Epithelial cell of proximal tubule (primary cell): Measurements from ENCODE around the gene LRRC36. TPM values are rescaled to one million over a fixed set of nuclear protein-coding genes. Genes with fewer than 3 reads are reported as not detected.

Experiments
- DNase-seq: peaks from one replicate; pipeline ENCODE4 v3.0.0-alpha.2; 2011; ENCODE audit warnings: low read depth
- H3K4me3 ChIP-seq: 2 replicates; pipeline ENCODE4 v1.5.1; 2011; ENCODE audit warnings: low read depth, mild to moderate bottlenecking, low read length
- total RNA-seq: library from RNA; depleted of rRNA; stranded (reverse); fragments of >200 nt; gene quantifications from 2 replicates; pipeline ENCODE4 v1.2.3, GENCODE V29; 2015
- TF ChIP-seq, protein P1 (sequence below): conservative IDR thresholded peaks from 2 replicates; pipeline ENCODE4 v1.5.1; 2012; ENCODE audit warnings: low read depth, mild to moderate bottlenecking, low read length

The LRRC36 gene
- total RNA-seq, 1 donor from 2014 or later, result 0.52 TPM

GRCh38 chr16:67384778-67385510, 58.3 kb downstream of the LRRC36 start:
- DNase-seq, result no peak
- TF ChIP-seq, protein P1, sequence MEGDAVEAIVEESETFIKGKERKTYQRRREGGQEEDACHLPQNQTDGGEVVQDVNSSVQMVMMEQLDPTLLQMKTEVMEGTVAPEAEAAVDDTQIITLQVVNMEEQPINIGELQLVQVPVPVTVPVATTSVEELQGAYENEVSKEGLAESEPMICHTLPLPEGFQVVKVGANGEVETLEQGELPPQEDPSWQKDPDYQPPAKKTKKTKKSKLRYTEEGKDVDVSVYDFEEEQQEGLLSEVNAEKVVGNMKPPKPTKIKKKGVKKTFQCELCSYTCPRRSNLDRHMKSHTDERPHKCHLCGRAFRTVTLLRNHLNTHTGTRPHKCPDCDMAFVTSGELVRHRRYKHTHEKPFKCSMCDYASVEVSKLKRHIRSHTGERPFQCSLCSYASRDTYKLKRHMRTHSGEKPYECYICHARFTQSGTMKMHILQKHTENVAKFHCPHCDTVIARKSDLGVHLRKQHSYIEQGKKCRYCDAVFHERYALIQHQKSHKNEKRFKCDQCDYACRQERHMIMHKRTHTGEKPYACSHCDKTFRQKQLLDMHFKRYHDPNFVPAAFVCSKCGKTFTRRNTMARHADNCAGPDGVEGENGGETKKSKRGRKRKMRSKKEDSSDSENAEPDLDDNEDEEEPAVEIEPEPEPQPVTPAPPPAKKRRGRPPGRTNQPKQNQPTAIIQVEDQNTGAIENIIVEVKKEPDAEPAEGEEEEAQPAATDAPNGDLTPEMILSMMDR, result no peak
- H3K4me3 ChIP-seq, result no peak overlapping the region

- TF ChIP-seq, protein P1, result no peak
- DNase-seq, result no peak
- H3K4me3 ChIP-seq, result no peak overlapping the region
These were observed 60.3 kb downstream of the LRRC36 start for GRCh38 chr16:67386861-67387455.

DNA sequence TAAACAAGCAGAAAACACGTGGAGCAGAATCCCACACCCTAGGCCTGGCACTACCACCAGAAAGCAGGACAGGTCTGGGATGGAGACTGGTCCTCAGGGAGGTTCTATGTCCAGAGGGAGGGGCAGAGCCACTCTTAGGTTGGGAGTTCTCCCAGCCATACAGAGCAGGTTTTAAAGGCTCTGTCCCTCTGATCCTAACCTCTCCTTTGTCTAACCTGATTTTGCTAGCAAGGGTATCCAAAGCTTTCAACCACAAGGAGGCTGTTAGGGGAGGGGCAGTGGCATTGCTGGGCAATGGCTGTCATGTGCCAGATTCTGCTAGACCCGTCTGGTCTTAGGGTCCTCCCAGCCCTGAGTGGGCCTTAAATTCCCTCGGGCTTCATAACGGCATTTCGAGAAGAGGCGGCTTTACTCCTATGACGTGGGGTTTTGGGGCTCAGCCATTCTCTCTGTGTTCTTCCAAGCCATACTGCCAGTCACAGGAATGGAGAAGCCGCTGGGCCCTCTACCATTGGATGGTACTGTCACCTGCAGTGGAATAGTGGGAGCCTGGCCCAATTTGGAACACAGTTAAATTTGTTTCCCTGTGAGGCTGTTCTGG, 61.0 kb downstream of the LRRC36 start:
- no peak overlapping the region for H3K4me3 ChIP-seq
- no peak for DNase-seq
- TF ChIP-seq, protein P1, result no peak

DNA sequence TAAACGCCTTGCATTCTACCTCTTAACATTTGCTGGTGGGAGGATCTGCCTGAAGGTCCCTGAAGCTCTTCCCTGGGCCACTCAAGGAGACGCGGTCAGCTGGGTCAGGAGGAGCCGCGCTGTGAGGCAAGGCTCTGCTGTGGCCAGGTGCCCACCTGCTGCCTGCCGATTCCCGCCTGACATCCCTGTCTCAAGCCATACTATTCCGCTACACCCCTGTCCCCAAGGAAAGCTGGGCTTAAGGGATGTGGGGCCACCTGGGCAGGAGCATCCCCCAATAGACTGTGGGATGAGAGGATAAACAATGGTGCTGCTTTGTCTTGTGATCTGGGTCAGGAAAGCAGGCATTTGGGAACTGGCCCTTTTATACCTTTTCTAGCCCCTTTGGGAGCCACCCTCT, 61.6 kb downstream of the LRRC36 start:
- DNase-seq, result no peak
- TF ChIP-seq, protein P1, result no peak
- H3K4me3 ChIP-seq, result no peak overlapping the region

- TF ChIP-seq, protein P1, result no peak
- DNase-seq, result no peak
These were observed 62.0 kb downstream of the LRRC36 start for GRCh38 chr16:67388591-67388990.

DNA sequence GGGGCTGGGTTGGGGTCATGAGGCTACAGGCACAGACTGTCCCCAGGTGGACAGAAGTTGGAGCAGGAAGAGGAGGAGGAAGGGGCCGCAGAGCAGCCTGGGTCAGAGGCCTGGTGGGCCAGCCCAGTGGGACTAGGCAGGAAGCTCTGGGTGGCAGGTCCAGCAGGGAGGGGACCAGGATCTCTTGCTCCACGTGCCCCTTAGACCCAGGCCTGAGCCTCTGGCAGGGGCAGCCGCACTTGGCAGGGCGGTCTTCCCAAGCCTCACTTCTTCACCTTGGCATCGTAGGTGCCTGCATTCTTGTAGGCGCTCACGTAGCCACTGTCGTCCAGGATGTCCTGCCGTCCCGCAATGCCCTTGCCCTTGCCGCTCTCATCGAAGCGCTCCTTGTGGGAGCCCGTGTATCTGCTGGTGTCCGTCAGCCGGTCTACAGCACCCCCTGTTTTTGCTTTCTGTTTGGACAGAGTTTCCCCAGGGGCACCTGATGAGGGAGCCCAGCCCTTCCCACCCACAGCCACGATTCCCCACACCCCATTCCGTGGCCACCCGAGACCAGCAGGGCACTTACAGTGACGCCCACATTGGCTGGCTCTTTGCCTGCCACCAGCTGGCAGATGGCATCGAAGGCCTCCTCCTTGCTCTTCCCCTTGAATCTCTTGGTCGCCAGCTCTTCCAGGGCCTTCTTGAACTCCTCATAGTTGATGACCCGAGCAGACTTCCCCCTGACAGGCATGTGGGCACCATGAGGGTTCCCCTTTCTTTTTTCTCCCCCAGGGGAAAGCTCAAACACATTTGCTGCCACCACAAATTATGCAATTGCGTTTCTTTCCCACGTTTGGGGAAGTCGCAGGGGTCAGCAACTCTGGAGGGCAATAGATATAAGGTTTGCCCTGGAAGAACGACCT, 63.5 kb downstream of the LRRC36 start:
- no peak overlapping the region for H3K4me3 ChIP-seq
- DNase-seq, result no peak
- TF ChIP-seq, protein P1, result no peak

More at GRCh38 chr16:67388591-67388990, 62.0 kb downstream of the LRRC36 start:
- no peak overlapping the region for H3K4me3 ChIP-seq
